ENCODE results near the gene MAML2. TPM values are rescaled to one million over a fixed set of nuclear protein-coding genes. Genes with fewer than 3 reads are reported as not detected.

The MAML2 gene
- total and polyA plus RNA-seq, 2 of the 8 experiments (the other 6 are each of a cell fraction or from before 2014, with no cell fraction given), result 3.8 to 6.6 TPM

DNA sequence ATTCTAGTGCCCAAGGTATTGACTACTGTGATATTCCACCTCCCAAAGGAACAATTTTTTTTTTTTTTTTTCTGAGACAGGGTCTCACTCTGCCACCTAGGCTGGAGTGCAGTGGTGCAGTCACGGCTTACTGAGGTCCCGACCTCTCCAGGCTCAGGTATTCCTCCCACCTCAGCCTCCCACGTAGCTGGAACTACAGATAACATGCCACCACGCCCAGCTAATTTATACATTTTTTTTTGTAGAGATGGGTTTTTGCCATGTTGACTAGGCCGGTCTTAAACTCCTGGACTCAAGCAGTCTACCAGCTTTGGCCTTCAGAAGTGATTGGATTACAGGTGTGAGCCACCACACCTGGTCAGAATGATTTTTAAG lies 33.4 kb downstream of the MAML2 start:
- Histone ChIP-seq H2BK15ac (ENCODE audit: low read length) (no peak overlapping the region), H2BK5ac (ENCODE audit: low read depth, low read length) (no peak overlapping the region), H3K56ac (replicated peaks; ENCODE audit: insufficient read length, low read depth, low read length) (no peak overlapping the region), H3K4me3 (ENCODE audit: extremely low read depth in 1 of 4, insufficient read depth in 2 of 4, low read depth in 3 of 4, low read length in 4 of 4) (no peak overlapping the region), H2AFZ (ENCODE audit: low read length) (no peak overlapping the region), H3K9me3 (ENCODE audit: insufficient read depth in 2 of 2, low read depth in 1 of 2, low read length in 1 of 2) (no peaks in the 10 kb centered on the region), H3K4me1 (replicated peaks in 1 of 4; ENCODE audit: control insufficient read depth in 3 of 4, insufficient read depth in 4 of 4, low read length in 3 of 4) (peaks cover 0 to 17% (median 10%) of the 10 kb centered on the region in 4 experiments; a peak in 4 of 7 replicates), H4K20me1 (replicated peaks in 1 of 2; ENCODE audit: control insufficient read depth in 1 of 2, insufficient read depth in 2 of 2, low read length in 2 of 2) (no peaks in the 10 kb centered on the region), H3K27ac (ENCODE audit: low read depth, low read length) (no peak overlapping the region), H3K4me2 (ENCODE audit: insufficient read depth in 1 of 2, low read depth in 2 of 2, low read length in 2 of 2) (no peak overlapping the region), H4K91ac (replicated peaks; ENCODE audit: insufficient read length, low read length) (no peak overlapping the region), H2AK5ac (ENCODE audit: low read depth, low read length) (no peak overlapping the region), H3K79me1 (ENCODE audit: low read depth, low read length) (no peaks in the 10 kb centered on the region; the same call in 1 of the 2 replicates), H3K79me2 (ENCODE audit: control insufficient read depth in 1 of 2, insufficient read depth in 2 of 2, low read length in 2 of 2) (no peaks in the 10 kb centered on the region), H3K23me2 (ENCODE audit: low read depth, low read length) (no peaks in the 10 kb centered on the region), H2BK120ac (replicated peaks; ENCODE audit: low read depth, low read length) (no peak overlapping the region), H3K36me3 (ENCODE audit: control insufficient read depth in 2 of 4, insufficient read depth in 4 of 4, low read length in 3 of 4) (no peaks in the 10 kb centered on the region), H4K5ac (ENCODE audit: insufficient read length, low read depth, low read length) (no peak overlapping the region), H3K23ac (ENCODE audit: insufficient read length) (no peak overlapping the region), H3K4ac (replicated peaks; ENCODE audit: insufficient read length, low read depth, low read length) (no peak overlapping the region), H3K14ac (ENCODE audit: insufficient read length) (no peak overlapping the region), H3K9ac (replicated peaks in 1 of 4; ENCODE audit: extremely low read depth in 1 of 4, low read depth in 3 of 4, low read length in 3 of 4) (no peak overlapping the region), H2BK12ac (ENCODE audit: low read depth, low read length) (no peak overlapping the region), H2BK20ac (ENCODE audit: low read length) (no peak overlapping the region), H4K8ac (ENCODE audit: extremely low read depth, insufficient read depth, low read length) (no peak overlapping the region), H3K27me3 (replicated peaks in 1 of 4; ENCODE audit: control insufficient read depth in 3 of 4, extremely low read depth in 1 of 4, insufficient read depth in 3 of 4, low read length in 3 of 4) (no peaks in the 10 kb centered on the region), H3K18ac (ENCODE audit: extremely low read depth, low read length) (no peak overlapping the region)
- ChIA-PET POLR2A (ENCODE audit: partially characterized antibody) (no interaction called here), CTCF (ENCODE audit: partially characterized antibody) (interaction anchor here (0.6 to 2.0 kb wide), 5 partner anchors 10 to 34 kb away, joined by 3 to 9 read pairs (median 3); partner anchors contain the start of gene MAML2)
- WGBS, 2 experiments (ENCODE audit: extremely low coverage in 1 of 2, insufficient coverage in 1 of 2, insufficient read length in 1 of 2, insufficient replicate concordance in 2 of 2, low coverage in 1 of 2, low lambda C conversion rate in 2 of 2, missing lambda C conversion rate in 1 of 2), result 67% methylated on average over 5 of the region's 5 CpGs; no CpG with 5 or more reads in 1 of the 2 experiments
- FAIRE-seq (no peak), DNase-seq (ENCODE audit: low read depth in 1 of 2, low spot score in 2 of 2) (no peak)
- TF ChIP-seq TAF1 (IDR thresholded peaks at IDR 0.05; ENCODE audit: low read depth, low read length) (no peak), KDM1A (IDR thresholded peaks at IDR 0.05; ENCODE audit: borderline replicate concordance, low read length) (no peak), CHD2 (IDR thresholded peaks at IDR 0.05; ENCODE audit: low read length) (no peak), RBBP5 (IDR thresholded peaks at IDR 0.05; ENCODE audit: borderline replicate concordance, low read depth, low read length) (no peak), RXRA (IDR thresholded peaks at IDR 0.05; ENCODE audit: insufficient read depth, low read depth, low read length) (no peak)
